K562 (cell line): Measurements from ENCODE around the gene ANKRD12. TPM values are rescaled to one million over a fixed set of nuclear protein-coding genes. Genes with fewer than 3 reads are reported as not detected.

ENCODE experiments used
- ASH1L ChIP-seq: fragments of 450-650 bp; IDR thresholded peaks from 2 replicates; pipeline ENCODE4 v1.6.1; 2018; ENCODE audit warnings: borderline replicate concordance, mild to moderate bottlenecking, low read depth; ENCODE audit not compliant: partially characterized antibody
- CBX5 ChIP-seq: IDR thresholded peaks from 2 replicates; pipeline ENCODE4 v1.6.1; 2014; ENCODE audit warnings: low read depth, borderline replicate concordance
- HNRNPH1 ChIP-seq: fragments of 200-400 bp; formaldehyde crosslinking; optimal IDR thresholded peaks from 2 replicates; pipeline ENCODE3; 2017; ENCODE audit warnings: low read depth, mild to moderate bottlenecking, low read length, moderate library complexity
- KDM2B ChIP-seq: fragments of 250-450 bp; sonication (Bioruptor Pico); IDR thresholded peaks from 2 replicates; pipeline ENCODE4 v1.8.0; 2021; ENCODE audit warnings: mild to moderate bottlenecking, moderate library complexity
- KLF1 ChIP-seq: fragments of 450-650 bp; IDR thresholded peaks from 2 replicates; pipeline ENCODE4 v1.6.1; 2016; ENCODE audit warnings: missing genetic modification characterization, missing compliant biosample characterization
- MTA2 ChIP-seq: fragments of 450-650 bp; IDR thresholded peaks from 2 replicates; pipeline ENCODE4 v1.6.1; 2016; ENCODE audit warnings: low read depth
- NR3C1 ChIP-seq: sonication (generic); formaldehyde crosslinking; IDR thresholded peaks from 2 replicates; pipeline ENCODE4 v1.8.1; 2022; ENCODE audit warnings: missing genetic modification reagents
- NR4A1 ChIP-seq, 2 experiments: fragments of 250-450 bp in 1 of 2; fragments of 450-650 bp in 1 of 2; sonication (Bioruptor Pico) in 1 of 2; IDR thresholded peaks; 2 replicates each; pipeline versions ENCODE4 v1.4.0 to v1.6.1; 2016 to 2020; ENCODE audit warnings: mild to moderate bottlenecking in 2 of 2, missing compliant biosample characterization in 1 of 2, missing genetic modification characterization in 1 of 2, moderate library complexity in 1 of 2
- RBBP5 ChIP-seq: fragments of 200-600 bp; sonication (generic); IDR thresholded peaks from 2 replicates; pipeline ENCODE4 v1.6.1; 2012; ENCODE audit warnings: borderline replicate concordance, mild to moderate bottlenecking, low read length, control low read depth, inconsistent platforms; ENCODE audit not compliant: insufficient read depth, poor library complexity, severe bottlenecking
- TARDBP ChIP-seq: fragments of 450-650 bp; IDR thresholded peaks from 2 replicates; pipeline ENCODE4 v1.6.1; 2016
- XRCC4 ChIP-seq: IDR thresholded peaks from one replicate; pipeline ENCODE4 v1.6.1; 2011; ENCODE audit not compliant: insufficient read depth, insufficient read length; ENCODE audit errors: extremely low read depth
- polyA plus RNA-seq, 8 experiments: library from polyadenylated mRNA; depleted of rRNA in 4 of 8; stranded (reverse) in 5 of 8; unstranded in 3 of 8; fragments of >200 nt; fragmentation: Nextera tagmentation in 2 of 8; fragmentation: Illumina TruSeq in 1 of 8; extraction: Ambion mirVana in 2 of 8; extraction: Trizol in 1 of 8; gene quantifications; 2 replicates each; pipeline versions ENCODE4 v1.2.1 to v1.2.3, GENCODE V29; 2011 to 2014; ENCODE audit warnings: inconsistent platforms in 1 of 8, missing spikeins in 1 of 8
- total RNA-seq, 7 experiments: library from RNA; depleted of rRNA in 6 of 7; stranded (reverse); fragments of >200 nt in 6 of 7; fragmentation: Illumina TruSeq in 2 of 7; extraction: Trizol in 2 of 7; gene quantifications; 2 replicates each; pipeline versions ENCODE4 v1.2.1 to v1.2.3, GENCODE V29; 2011 to 2021; ENCODE audit warnings: low replicate concordance in 1 of 7
- TF ChIP-seq, protein P1 (sequence below): fragments of 250-450 bp; sonication (Bioruptor Pico); IDR thresholded peaks from 2 replicates; pipeline ENCODE4 v1.4.0; 2020; ENCODE audit warnings: mild to moderate bottlenecking, moderate library complexity
- TF ChIP-seq, protein P2 (sequence below): fragments of 250-450 bp; sonication (Bioruptor Pico); IDR thresholded peaks from 2 replicates; pipeline ENCODE4 v1.4.0; 2020; ENCODE audit warnings: mild to moderate bottlenecking, moderate library complexity
- TF ChIP-seq, protein P3 (sequence below): fragments of 450-650 bp; IDR thresholded peaks from 2 replicates; pipeline ENCODE4 v1.6.1; 2016; ENCODE audit warnings: borderline replicate concordance
- TF ChIP-seq, protein P4 (sequence below): sonication (generic); formaldehyde crosslinking; IDR thresholded peaks from 2 replicates; pipeline ENCODE4 v1.8.1; 2023; ENCODE audit warnings: mild to moderate bottlenecking, missing genetic modification reagents

The ANKRD12 gene
- total and polyA plus RNA-seq, 9 of the 15 experiments (the other 6 are each of a cell fraction or from before 2014, with no cell fraction given): 6.6 to 28.2 (median 16.0) TPM

DNA sequence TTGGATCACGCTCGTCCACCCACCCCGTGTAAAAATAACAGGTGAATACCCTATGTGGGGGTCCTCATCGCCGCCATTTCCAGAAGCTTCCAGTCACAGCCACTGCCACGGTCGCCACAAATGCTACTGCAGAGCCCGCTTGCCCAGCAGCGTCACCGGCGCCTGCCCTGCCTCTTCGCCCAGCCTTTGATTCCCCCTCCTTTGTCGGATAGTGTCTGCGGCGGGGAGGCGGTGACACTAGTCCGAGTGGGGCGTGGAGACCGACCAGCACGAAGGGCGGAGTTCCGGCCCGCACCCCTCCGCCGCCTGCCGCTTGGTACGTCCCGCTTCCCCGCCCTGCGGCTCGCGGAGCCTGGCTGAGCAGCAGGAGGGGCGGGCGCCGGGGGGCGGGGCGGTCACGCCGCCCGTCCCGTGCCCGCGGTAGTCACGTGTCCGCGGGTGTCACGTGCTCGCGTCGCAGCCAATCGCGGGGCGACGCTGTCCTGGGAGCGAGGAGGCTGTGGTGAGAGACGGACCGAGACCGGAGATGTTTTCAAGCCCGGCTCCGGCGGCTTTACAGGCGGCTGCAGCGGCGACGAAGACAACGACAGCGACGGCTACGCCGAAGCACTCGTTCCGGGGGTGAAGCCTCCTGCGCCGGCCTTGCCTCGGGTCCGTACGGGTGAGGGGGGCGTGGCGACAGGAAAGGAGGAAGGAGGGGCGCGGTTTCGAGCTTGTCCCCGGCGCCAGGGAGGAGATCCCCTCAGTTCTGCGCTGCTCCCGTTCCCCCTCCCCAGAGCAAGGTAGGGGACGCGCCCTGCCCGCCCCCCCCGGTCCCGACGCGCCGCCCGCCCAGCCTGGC, at the start of gene ANKRD12 (continued):
- TF ChIP-seq XRCC4 (no peak), CBX5 (no peak), KLF1 (tag) (peak; percentile 82), TARDBP (peak; percentile 99), KDM2B (CRISPR knock-in tag) (peak; percentile 92; the same call in 1 of the 2 replicates), HNRNPH1 (no peak), ASH1L (peak; percentile 51), NR4A1 (CRISPR knock-in tag; IDR thresholded peaks at IDR 0.05) (0 out of 2 replicates have a peak, but pooled peaks have one; percentile 25), NR4A1 (tag; IDR thresholded peaks at IDR 0.05) (no peak), NR3C1 (CRISPR knock-in tag) (no peak), MTA2 (peak; percentile 65; the same call in 1 of the 2 replicates), RBBP5 (peak; percentile 69)
- TF ChIP-seq, protein P1, sequence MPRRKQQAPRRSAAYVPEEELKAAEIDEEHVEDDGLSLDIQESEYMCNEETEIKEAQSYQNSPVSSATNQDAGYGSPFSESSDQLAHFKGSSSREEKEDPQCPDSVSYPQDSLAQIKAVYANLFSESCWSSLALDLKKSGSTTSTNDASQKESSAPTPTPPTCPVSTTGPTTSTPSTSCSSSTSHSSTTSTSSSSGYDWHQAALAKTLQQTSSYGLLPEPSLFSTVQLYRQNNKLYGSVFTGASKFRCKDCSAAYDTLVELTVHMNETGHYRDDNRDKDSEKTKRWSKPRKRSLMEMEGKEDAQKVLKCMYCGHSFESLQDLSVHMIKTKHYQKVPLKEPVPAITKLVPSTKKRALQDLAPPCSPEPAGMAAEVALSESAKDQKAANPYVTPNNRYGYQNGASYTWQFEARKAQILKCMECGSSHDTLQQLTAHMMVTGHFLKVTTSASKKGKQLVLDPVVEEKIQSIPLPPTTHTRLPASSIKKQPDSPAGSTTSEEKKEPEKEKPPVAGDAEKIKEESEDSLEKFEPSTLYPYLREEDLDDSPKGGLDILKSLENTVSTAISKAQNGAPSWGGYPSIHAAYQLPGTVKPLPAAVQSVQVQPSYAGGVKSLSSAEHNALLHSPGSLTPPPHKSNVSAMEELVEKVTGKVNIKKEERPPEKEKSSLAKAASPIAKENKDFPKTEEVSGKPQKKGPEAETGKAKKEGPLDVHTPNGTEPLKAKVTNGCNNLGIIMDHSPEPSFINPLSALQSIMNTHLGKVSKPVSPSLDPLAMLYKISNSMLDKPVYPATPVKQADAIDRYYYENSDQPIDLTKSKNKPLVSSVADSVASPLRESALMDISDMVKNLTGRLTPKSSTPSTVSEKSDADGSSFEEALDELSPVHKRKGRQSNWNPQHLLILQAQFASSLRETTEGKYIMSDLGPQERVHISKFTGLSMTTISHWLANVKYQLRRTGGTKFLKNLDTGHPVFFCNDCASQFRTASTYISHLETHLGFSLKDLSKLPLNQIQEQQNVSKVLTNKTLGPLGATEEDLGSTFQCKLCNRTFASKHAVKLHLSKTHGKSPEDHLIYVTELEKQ: no peak
- TF ChIP-seq, protein P2, sequence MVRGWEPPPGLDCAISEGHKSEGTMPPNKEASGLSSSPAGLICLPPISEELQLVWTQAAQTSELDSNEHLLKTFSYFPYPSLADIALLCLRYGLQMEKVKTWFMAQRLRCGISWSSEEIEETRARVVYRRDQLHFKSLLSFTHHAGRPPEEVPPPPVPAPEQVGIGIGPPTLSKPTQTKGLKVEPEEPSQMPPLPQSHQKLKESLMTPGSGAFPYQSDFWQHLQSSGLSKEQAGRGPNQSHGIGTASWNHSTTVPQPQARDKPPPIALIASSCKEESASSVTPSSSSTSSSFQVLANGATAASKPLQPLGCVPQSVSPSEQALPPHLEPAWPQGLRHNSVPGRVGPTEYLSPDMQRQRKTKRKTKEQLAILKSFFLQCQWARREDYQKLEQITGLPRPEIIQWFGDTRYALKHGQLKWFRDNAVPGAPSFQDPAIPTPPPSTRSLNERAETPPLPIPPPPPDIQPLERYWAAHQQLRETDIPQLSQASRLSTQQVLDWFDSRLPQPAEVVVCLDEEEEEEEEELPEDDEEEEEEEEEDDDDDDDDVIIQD (CRISPR knock-in tag): no peak
- TF ChIP-seq, protein P3, sequence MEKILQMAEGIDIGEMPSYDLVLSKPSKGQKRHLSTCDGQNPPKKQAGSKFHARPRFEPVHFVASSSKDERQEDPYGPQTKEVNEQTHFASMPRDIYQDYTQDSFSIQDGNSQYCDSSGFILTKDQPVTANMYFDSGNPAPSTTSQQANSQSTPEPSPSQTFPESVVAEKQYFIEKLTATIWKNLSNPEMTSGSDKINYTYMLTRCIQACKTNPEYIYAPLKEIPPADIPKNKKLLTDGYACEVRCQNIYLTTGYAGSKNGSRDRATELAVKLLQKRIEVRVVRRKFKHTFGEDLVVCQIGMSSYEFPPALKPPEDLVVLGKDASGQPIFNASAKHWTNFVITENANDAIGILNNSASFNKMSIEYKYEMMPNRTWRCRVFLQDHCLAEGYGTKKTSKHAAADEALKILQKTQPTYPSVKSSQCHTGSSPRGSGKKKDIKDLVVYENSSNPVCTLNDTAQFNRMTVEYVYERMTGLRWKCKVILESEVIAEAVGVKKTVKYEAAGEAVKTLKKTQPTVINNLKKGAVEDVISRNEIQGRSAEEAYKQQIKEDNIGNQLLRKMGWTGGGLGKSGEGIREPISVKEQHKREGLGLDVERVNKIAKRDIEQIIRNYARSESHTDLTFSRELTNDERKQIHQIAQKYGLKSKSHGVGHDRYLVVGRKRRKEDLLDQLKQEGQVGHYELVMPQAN: peak; percentile 91
- TF ChIP-seq, protein P4, sequence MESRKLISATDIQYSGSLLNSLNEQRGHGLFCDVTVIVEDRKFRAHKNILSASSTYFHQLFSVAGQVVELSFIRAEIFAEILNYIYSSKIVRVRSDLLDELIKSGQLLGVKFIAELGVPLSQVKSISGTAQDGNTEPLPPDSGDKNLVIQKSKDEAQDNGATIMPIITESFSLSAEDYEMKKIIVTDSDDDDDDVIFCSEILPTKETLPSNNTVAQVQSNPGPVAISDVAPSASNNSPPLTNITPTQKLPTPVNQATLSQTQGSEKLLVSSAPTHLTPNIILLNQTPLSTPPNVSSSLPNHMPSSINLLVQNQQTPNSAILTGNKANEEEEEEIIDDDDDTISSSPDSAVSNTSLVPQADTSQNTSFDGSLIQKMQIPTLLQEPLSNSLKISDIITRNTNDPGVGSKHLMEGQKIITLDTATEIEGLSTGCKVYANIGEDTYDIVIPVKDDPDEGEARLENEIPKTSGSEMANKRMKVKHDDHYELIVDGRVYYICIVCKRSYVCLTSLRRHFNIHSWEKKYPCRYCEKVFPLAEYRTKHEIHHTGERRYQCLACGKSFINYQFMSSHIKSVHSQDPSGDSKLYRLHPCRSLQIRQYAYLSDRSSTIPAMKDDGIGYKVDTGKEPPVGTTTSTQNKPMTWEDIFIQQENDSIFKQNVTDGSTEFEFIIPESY (CRISPR knock-in tag): 0 out of 2 replicates have a peak, but pooled peaks have one; percentile 56
